CD4-positive, alpha-beta T cell (primary cell): ENCODE measurements around the gene HHAT. TPM values are rescaled to one million over a fixed set of nuclear protein-coding genes. Genes with fewer than 3 reads are reported as not detected.

Experiments
- ATAC-seq: fragments of 200-7000 bp; cut with Tn5 transposase; one replicate; pipeline ENCODE4 v1.10.0; 2022; ENCODE audit warnings: mild to moderate bottlenecking; ENCODE audit not compliant: poor library complexity
- CTCF ChIA-PET: fragments of 350-600 bp; sonication (Branson Sonifier 250); formaldehyde crosslinking; loops from one replicate; lab custom pipeline; 2021; ENCODE audit warnings: antibody characterized with exemption, inconsistent platforms; lab: Charles Lee
- POLR2A ChIA-PET: fragments of 350-600 bp; sonication (Branson Sonifier 250); formaldehyde crosslinking; loops from one replicate; lab custom pipeline; 2021; ENCODE audit warnings: antibody characterized with exemption, inconsistent platforms; lab: Charles Lee
- DNase-seq, 14 experiments: peaks; one replicate each; pipeline ENCODE4 v3.0.0-alpha.2; 2013 to 2020; ENCODE audit warnings: mixed read lengths in 2 of 14
- H3K27ac ChIP-seq, 2 donors: one replicate each; pipeline versions ENCODE4 v1.5.1 to v1.7.0; 2013; ENCODE audit warnings: low read length in 2 of 2, low read depth in 1 of 2, mild to moderate bottlenecking in 1 of 2
- H3K27me3 ChIP-seq, 2 experiments: 1 replicate in 1 of 2; 2 replicates in 1 of 2; pipeline versions ENCODE4 v1.6.1 to v1.7.0; 2013; ENCODE audit warnings: low read length in 2 of 2, control low read depth in 1 of 2, mild to moderate bottlenecking in 1 of 2, moderate library complexity in 1 of 2; ENCODE audit not compliant: insufficient read depth in 2 of 2, control insufficient read depth in 1 of 2
- H3K36me3 ChIP-seq: one replicate; pipeline ENCODE4 v1.6.1; 2013; ENCODE audit warnings: low read length, control low read depth; ENCODE audit not compliant: insufficient read depth
- H3K4me1 ChIP-seq: one replicate; pipeline ENCODE4 v1.6.1; 2013; ENCODE audit warnings: low read length, control low read depth; ENCODE audit not compliant: insufficient read depth
- H3K4me3 ChIP-seq: one replicate; pipeline ENCODE4 v1.5.1; 2013; ENCODE audit warnings: mild to moderate bottlenecking, low read length, moderate library complexity
- H3K9me3 ChIP-seq, 2 experiments: 1 replicate in 1 of 2; 2 replicates in 1 of 2; pipeline versions ENCODE4 v1.6.1 to v1.7.0; 2013; ENCODE audit warnings: low read length in 2 of 2, mild to moderate bottlenecking in 2 of 2, control low read depth in 1 of 2, moderate library complexity in 1 of 2; ENCODE audit not compliant: control insufficient read depth in 1 of 2, insufficient read depth in 1 of 2
- H3K27ac Mint-ChIP-seq: one replicate; pipeline ENCODE4 v1.8.0; 2020; ENCODE audit warnings: mixed read lengths
- H3K27me3 Mint-ChIP-seq: one replicate; pipeline ENCODE4 v1.8.0; 2021; ENCODE audit warnings: mixed read lengths
- H3K36me3 Mint-ChIP-seq: one replicate; pipeline ENCODE4 v1.8.0; 2021; ENCODE audit warnings: low read depth, mixed read lengths
- H3K4me1 Mint-ChIP-seq: one replicate; pipeline ENCODE4 v1.8.0; 2021; ENCODE audit warnings: low read depth, mixed read lengths
- H3K4me3 Mint-ChIP-seq: one replicate; pipeline ENCODE4 v1.8.0; 2020; ENCODE audit warnings: mild to moderate bottlenecking, mixed read lengths
- H3K9me3 Mint-ChIP-seq: one replicate; pipeline ENCODE4 v1.8.0; 2020; ENCODE audit warnings: mixed read lengths
- CTCF ChIP-seq: fragments of 200-600 bp; IDR thresholded peaks from one replicate; pipeline ENCODE4 v1.8.0; 2022; ENCODE audit warnings: antibody characterized with exemption, mild to moderate bottlenecking
- intact Hi-C, 2 experiments: fragments of 100-400 bp; cut with DNase I in 1 of 2; cut with micrococcal nuclease in 1 of 2; formaldehyde crosslinking; loops; one replicate each; pipeline versions ENCODE4 v1.15.1 to v1.9.0; 2023 to 2025; cut with DNase I, micrococcal nuclease
- total RNA-seq, 174 experiments: library from RNA in 2 of 174; stranded (reverse) in 2 of 174; gene quantifications; one replicate each; pipeline ENCODE4 v1.2.3 and lab custom pipeline; 2021 to 2026

The HHAT gene
- total RNA-seq, 2 experiments from 2014 or later = 3.1 to 3.3 TPM

GRCh38 chr1:210647406-210648333 is 319.0 kb downstream of the HHAT start:
- Histone ChIP-seq H3K27ac (no peak overlapping the region), H3K4me1 (no peaks in the 10 kb centered on the region), H3K36me3 (no peaks in the 10 kb centered on the region), H3K4me3 (no peak overlapping the region), H3K9me3 (no peaks in the 10 kb centered on the region), H3K27me3 (no peaks in the 10 kb centered on the region)
- H3K4me1 Mint-ChIP-seq = no peaks in the 10 kb centered on the region
- ChIA-PET CTCF (no interaction called here), POLR2A (interaction anchor here (0.6 kb wide), 1 partner anchor 23 kb away, joined by 3 read pairs; no protein-coding TSS in a partner anchor)
- no peak overlapping the region for H3K4me3 Mint-ChIP-seq
- ATAC-seq = no peak
- no peak for DNase-seq
- no peaks in the 10 kb centered on the region for H3K27me3 Mint-ChIP-seq
- no peak for TF ChIP-seq CTCF
- intact Hi-C loops = no loop called here
- no peak overlapping the region for H3K27ac Mint-ChIP-seq
- no peaks in the 10 kb centered on the region for H3K9me3 Mint-ChIP-seq
- no peaks in the 10 kb centered on the region for H3K36me3 Mint-ChIP-seq

DNA sequence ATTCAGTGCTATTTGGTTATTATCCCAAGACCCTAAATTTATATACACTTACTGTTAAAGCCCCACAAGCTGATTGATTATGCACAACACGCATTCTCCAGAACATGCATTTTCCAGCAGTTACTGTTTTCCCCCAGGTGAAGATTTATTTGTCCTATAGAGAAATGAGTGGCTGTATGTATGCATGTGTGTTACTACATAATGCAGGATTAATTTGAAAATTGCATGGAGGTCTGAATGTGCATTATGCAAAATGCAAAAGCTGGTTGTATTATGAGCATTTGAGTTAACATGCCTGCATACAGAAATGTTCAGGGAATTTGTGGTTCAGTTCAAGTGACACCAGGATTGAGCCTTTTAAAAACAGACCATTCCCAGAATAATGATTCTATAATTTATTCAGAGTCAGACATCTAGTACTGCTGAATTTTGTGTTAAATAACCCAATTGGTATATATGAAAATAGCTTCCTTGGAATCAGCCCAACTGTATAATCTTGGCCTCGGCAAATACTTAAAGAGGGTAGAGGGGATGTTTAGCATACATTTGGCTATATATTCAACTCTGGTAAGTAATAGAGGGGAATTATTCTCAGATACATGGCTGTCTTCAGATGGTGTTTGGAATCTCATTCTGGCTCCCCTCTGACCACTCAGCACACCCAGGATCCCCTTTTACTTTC is 320.0 kb downstream of the HHAT start:
- Mint-ChIP-seq H3K36me3 (no peaks in the 10 kb centered on the region), H3K27ac (no peak overlapping the region), H3K27me3 (no peaks in the 10 kb centered on the region), H3K4me3 (no peak overlapping the region), H3K9me3 (no peaks in the 10 kb centered on the region), H3K4me1 (no peaks in the 10 kb centered on the region)
- ChIA-PET POLR2A (interaction anchor here (0.6 kb wide), 1 partner anchor 22 kb away, joined by 3 read pairs; no protein-coding TSS in a partner anchor), CTCF (interaction anchor here (0.6 kb wide), 1 partner anchor 1111 kb away, joined by 3 read pairs; no protein-coding TSS in a partner anchor)
- TF ChIP-seq CTCF = no peak
- DNase-seq (no peak), ATAC-seq (no peak)
- Histone ChIP-seq H3K27me3 (no peaks in the 10 kb centered on the region), H3K4me3 (no peak overlapping the region), H3K4me1 (no peaks in the 10 kb centered on the region), H3K9me3 (no peaks in the 10 kb centered on the region), H3K36me3 (no peaks in the 10 kb centered on the region), H3K27ac (no peak overlapping the region)
- intact Hi-C loops = no loop called here

DNA sequence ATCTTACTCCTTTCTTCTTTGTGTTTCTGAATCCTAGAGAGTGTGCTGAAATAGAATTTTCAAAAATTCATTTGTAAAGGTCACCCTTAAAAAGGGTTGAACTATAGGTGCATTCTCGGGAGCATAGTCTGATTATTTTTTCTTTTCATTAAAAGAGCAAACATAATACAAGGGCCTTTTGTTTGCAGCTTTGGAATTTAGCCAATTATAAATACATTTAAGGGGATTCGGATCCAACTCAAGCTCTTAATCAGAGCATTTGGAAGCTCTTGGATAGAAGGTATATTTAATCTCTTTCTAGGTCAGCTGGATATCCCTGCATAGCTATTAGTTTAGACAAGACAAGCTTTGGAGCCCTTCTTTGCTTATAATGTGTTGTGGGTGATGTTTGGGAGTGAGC is 321.7 kb downstream of the HHAT start:
- TF ChIP-seq CTCF = no peak
- H3K4me1 ChIP-seq = no peaks in the 10 kb centered on the region
- ChIA-PET POLR2A (no interaction called here), CTCF (no interaction called here)
- no peaks in the 10 kb centered on the region for H3K9me3 ChIP-seq
- no peaks in the 10 kb centered on the region for H3K36me3 ChIP-seq
- H3K4me3 ChIP-seq = no peak overlapping the region
- H3K27ac ChIP-seq = no peak overlapping the region
- no peak overlapping the region for H3K27ac Mint-ChIP-seq
- H3K27me3 ChIP-seq = no peaks in the 10 kb centered on the region
- no peak for ATAC-seq
- H3K4me1 Mint-ChIP-seq = no peaks in the 10 kb centered on the region
- no peaks in the 10 kb centered on the region for H3K36me3 Mint-ChIP-seq
- H3K9me3 Mint-ChIP-seq = no peaks in the 10 kb centered on the region
- H3K4me3 Mint-ChIP-seq = no peak overlapping the region
- intact Hi-C loops = no loop called here
- H3K27me3 Mint-ChIP-seq = no peaks in the 10 kb centered on the region
- no peak for DNase-seq
